Liver (tissue), 3 donors: ENCODE data around the gene UMPS.

ENCODE experiments used
- ATF3 ChIP-seq: IDR thresholded peaks from 2 replicates; pipeline ENCODE4 v1.6.1; 2016; ENCODE audit warnings: antibody characterized with exemption
- CTCF ChIP-seq: fragments of 150-350 bp; IDR thresholded peaks from 2 replicates; pipeline ENCODE4 v1.5.1; 2017; ENCODE audit warnings: improper control_type of control experiment, low read depth, low read length; ENCODE audit not compliant: missing input control
- NR2F2 ChIP-seq: IDR thresholded peaks from 2 replicates; pipeline ENCODE4 v1.6.1; 2016; ENCODE audit warnings: antibody characterized with exemption
- RAD21 ChIP-seq, 2 donors: IDR thresholded peaks; 2 replicates each; pipeline ENCODE4 v1.6.1; 2016; ENCODE audit warnings: antibody characterized with exemption in 2 of 2, mild to moderate bottlenecking in 2 of 2
- REST ChIP-seq: IDR thresholded peaks from 2 replicates; pipeline ENCODE4 v1.6.1; 2016; ENCODE audit warnings: antibody characterized with exemption, mild to moderate bottlenecking
- RXRA ChIP-seq, 2 donors: IDR thresholded peaks; 2 replicates each; pipeline ENCODE4 v1.6.1; 2017 to 2018; ENCODE audit warnings: antibody characterized with exemption in 2 of 2, mild to moderate bottlenecking in 1 of 2
- TAF1 ChIP-seq: conservative IDR thresholded peaks from 2 replicates; pipeline ENCODE4 v1.6.1; 2016; ENCODE audit warnings: antibody characterized with exemption, mild to moderate bottlenecking
- YY1 ChIP-seq: IDR thresholded peaks from 2 replicates; pipeline ENCODE4 v1.6.1; 2016; ENCODE audit warnings: antibody characterized with exemption, mild to moderate bottlenecking
- donor health status: healthy.
- donor health status: healthy.

- TF ChIP-seq CTCF (no peak), RAD21 (IDR thresholded peaks at IDR 0.05) (no peak), REST (no peak), ATF3 (no peak), TAF1 (no peak), YY1 (no peak), RXRA (IDR thresholded peaks at IDR 0.05) (no peak), NR2F2 (no peak)
Observed at GRCh38 chr3:124771083-124771445, 40.8 kb downstream of the UMPS start.
